Erythroblast (primary cell): ENCODE results near the gene DMRT2.

ENCODE experiments used
- DNase-seq, 2 experiments: peaks; one replicate each; lab custom pipeline; 2025; lab: John Stamatoyannopoulos, UW
- GATA1 ChIP-seq: IDR thresholded peaks from 2 replicates; pipeline ENCODE4 v1.6.1; 2011; ENCODE audit warnings: low read depth, mild to moderate bottlenecking, control low read depth, low read length, moderate library complexity
- POLR2A ChIP-seq: IDR thresholded peaks from 2 replicates; pipeline ENCODE4 v1.6.1; 2011; ENCODE audit warnings: mild to moderate bottlenecking, low read length

DMRT2 gene

GRCh38 chr9:1052365-1053281, 2.5 kb downstream of the DMRT2 start:
- TF ChIP-seq GATA1 (no peak), POLR2A (no peak)
- no peak for DNase-seq

GRCh38 chr9:1053282-1053621, 3.1 kb downstream of the DMRT2 start:
- TF ChIP-seq POLR2A (no peak), GATA1 (no peak)

DNA sequence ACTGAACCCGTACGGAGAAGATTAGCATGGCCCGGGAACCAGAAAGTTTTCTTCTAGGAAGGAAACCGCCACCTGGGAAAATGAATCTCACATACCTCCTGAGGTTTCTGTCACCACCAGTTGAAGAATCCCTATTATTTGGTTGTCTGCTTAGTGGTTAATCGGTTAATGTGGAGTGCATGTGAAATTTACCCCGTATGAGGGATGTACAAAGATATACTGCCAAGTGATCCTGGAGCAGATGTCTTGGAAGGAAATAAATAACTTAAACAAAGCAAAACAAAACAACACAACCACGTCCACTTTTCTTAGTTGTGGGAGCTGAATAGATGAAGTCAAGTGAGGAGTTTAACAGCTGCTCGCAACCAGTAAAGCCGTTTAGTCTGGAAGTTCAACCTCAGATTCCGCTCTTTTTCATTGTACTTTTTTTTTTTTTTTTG, 3.8 kb downstream of the DMRT2 start:
- no peak for DNase-seq
- no peak for TF ChIP-seq GATA1
- no peak for TF ChIP-seq POLR2A

More at GRCh38 chr9:1053282-1053621, 3.1 kb downstream of the DMRT2 start:
- DNase-seq = no peak

DNA sequence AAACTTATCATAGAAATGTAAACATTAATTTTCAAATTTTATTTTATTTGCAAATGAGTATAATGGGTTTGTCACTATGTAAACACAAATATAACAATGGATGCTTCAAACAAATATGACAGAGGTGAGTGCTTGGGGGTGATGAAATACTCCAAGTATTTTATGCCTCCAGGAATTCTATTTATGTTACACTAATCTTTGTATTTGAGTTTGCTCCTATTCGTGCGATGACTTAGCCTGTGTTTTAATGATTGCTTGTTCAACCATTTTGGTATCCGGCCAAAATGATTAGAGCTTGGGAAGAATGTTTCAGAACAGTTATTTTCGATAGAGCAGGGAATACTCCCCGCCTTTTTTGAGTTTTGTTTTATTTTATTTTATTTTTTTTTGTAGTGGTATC, 5.0 kb downstream of the DMRT2 start:
- no peak for TF ChIP-seq POLR2A
- TF ChIP-seq GATA1 = no peak
- no peak for DNase-seq

DNA sequence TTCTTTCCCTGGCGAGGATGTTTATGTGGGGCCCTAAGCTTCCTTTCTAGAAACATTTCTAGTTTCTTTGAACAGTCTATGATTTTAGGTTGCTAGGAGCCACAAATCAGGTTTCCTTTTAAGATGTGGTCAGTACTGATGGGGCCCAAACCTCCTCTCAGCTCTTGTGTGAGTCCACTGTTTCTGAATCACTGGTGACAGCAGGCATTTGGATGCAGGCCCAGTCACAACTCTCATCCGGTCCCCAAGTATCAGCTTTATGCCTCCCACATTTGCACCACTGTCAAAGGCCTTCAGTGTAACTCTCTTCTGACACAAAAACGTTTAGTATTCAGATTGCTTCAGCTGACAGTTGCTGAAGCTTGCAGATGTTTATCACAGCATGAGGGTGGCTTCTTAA, 7.8 kb downstream of the DMRT2 start:
- TF ChIP-seq POLR2A = no peak
- no peak for TF ChIP-seq GATA1
- DNase-seq = no peak

DNA sequence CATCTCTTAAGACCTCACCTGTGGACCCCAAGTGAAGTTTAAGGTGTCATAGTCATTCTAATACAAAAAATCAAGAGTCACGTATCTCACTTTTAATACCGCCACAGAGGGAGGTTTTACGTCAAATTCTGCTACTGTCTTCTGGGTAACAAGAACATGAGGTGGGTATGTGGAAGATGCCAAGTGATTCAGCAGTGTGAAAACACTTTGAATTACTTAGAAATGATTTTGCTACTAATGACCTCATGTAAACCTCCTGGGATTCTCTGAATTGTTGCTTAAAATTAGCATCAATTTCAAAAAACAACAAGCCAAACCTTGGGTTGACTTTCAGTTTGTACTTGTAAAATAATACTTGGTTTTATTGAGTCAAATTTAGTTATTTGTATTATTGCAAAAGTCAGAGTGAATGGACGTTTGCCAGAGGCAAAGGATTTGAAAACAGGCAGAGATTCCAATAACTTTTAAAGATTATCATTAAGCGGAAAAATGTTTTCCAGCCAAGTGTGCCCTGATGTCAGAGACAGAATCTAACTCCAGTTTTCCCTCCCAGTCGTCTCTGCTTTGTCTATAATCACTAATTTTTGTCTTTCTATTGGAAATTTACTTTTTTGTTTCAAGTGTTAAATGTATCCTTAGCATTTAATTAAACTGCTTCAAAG, 8.8 kb downstream of the DMRT2 start:
- TF ChIP-seq GATA1 (no peak), POLR2A (no peak)
- no peak for DNase-seq

GRCh38 chr9:1065130-1065529, 15.0 kb downstream of the DMRT2 start:
- no peak for DNase-seq
- TF ChIP-seq GATA1 (no peak), POLR2A (no peak)

DNA sequence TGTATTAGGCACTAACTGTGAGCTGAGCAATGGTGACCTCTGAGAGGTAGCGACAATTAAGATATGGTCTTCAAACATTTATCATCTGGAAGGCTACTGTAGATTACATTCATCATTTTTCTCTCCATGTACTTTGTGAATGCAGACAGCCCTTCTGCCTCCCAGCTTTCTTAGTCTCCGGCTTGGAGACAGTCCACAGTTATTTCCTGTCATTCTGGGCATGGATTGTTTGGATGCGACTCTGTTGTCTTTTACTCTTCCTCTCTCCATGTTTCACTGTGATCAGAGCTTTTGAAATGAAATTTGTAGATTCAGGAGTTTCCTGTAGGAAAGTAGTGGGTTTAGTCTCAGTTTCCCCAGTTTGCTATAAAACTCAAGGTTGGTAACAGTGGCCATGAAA, 20.5 kb downstream of the DMRT2 start:
- no peak for TF ChIP-seq POLR2A
- no peak for TF ChIP-seq GATA1
- no peak for DNase-seq

GRCh38 chr9:1071730-1072129, 21.6 kb downstream of the DMRT2 start:
- no peak for TF ChIP-seq GATA1
- TF ChIP-seq POLR2A = no peak
- DNase-seq = no peak

DNA sequence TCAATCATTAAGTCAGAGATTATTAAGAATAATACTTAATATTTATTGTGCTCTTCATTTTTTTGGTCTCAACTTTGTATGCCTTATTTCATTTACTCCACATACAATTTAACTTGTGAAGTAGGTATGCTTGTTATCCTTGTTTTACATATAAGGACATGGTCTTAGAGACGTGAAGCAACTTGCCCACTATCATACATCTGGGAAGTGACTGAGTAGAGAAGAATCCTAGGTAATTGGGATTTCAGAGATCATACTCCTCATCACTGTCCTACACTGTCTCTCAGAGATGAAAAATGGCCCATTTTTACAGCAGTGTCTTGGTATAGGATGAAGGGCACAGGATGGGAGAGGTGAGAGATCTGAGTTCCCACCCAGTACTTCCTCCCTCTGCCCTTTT, 23.3 kb downstream of the DMRT2 start:
- DNase-seq = no peak
- TF ChIP-seq POLR2A = no peak
- no peak for TF ChIP-seq GATA1

GRCh38 chr9:1077616-1078015, 27.5 kb downstream of the DMRT2 start:
- DNase-seq = no peak

GRCh38 chr9:1083325-1083913, 33.3 kb downstream of the DMRT2 start:
- TF ChIP-seq GATA1 (no peak), POLR2A (no peak)
- no peak for DNase-seq

More at GRCh38 chr9:1077616-1078015, 27.5 kb downstream of the DMRT2 start:
- TF ChIP-seq GATA1 = no peak
- no peak for TF ChIP-seq POLR2A

DNA sequence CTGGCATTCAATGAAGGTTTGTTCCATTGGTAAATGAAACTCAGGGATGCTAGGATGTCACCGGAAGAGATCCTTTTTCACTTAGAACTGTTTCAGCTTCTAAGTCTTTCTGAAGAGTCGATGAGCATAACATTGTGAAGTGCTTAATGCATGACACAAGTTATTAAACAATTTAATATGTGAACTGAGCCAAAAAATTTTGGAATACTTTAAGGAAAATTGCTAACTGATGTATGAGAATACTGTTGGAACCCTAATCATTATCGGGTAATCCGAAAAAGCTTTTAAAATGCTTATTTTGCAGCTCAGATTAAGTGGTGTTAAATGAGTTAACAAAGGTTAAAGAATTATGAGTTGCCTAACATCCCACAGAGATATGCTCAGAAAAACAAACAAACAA, 34.9 kb downstream of the DMRT2 start:
- TF ChIP-seq POLR2A = no peak
- TF ChIP-seq GATA1 = no peak

DNA sequence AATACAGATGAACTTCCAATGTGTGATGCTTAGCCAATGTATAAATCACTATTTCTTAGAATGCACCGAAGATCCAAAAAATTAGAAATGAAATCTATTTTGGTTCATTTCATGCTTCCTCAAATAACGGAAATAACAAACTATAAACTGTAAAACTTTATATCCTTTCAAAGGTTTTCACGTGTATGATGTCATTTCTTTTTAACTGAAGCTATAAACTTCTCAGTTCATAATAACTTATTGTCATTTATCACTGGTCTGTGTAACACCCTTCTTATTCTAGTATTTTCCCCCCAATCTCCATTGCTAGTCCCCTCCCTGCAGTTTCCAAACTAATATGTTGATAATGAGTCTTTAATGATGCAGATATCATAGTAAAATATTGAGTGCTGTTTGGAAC, 36.4 kb downstream of the DMRT2 start:
- TF ChIP-seq POLR2A = no peak
- no peak for DNase-seq

More for the DNA sequence above, 34.9 kb downstream of the DMRT2 start:
- no peak for DNase-seq
